Jurkat, Clone E6-1 (cell line): ENCODE measurements around the gene FBXO10.
A peak's percentile ranks its signal among the peaks of the same experiment; 100 is the strongest.

Experiments used
- DNase-seq: peaks from one replicate; pipeline ENCODE4 v3.0.0-alpha.2; 2011; ENCODE audit warnings: low read depth, low spot score
- H3K4me3 ChIP-seq: 2 replicates; pipeline ENCODE4 v1.5.1; 2011; ENCODE audit warnings: mild to moderate bottlenecking, low read length, control low read depth, moderate library complexity

The FBXO10 gene

GRCh38 chr9:37596504-37596903 is 20.3 kb upstream of the FBXO10 start:
- no peak for DNase-seq
- H3K4me3 ChIP-seq, result no peak overlapping the region

DNA sequence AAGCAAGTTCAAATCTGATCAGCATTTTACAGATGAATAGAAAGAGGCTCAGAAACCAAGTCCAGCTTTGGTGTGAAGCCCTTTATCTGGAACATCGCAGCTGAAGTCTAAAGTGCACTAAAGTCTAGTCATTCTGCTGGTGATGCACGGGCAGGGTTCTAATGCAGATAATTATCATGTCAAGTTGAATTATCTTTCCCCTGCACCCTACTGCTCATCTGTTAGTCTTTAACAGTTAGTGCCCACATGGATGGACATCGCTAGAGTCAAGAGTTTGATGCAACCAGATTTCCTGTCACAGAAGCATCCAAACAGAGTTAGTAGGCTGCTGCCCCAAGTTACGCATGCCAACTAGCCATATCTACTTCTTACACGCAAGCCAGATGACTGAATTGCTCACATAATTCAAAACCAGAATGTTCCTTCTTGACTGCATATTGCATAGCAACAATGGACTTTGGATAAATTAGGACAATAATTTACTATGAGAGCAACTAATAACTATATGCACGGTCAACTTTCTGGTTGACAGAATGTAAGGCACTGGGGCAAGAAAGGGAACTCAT is 17.8 kb upstream of the FBXO10 start:
- no peak overlapping the region for H3K4me3 ChIP-seq
- no peak for DNase-seq

GRCh38 chr9:37592108-37592951 is 16.1 kb upstream of the FBXO10 start, which contains the start of gene TOMM5:
Gene TOMM5 (minus strand): TSS chr9:37592597. CDS start chr9:37592532, 65 bp downstream.
- peak; percentile 90 for DNase-seq
- peak within 1 kb of the TSS; percentile 99 for H3K4me3 ChIP-seq

- no peak for DNase-seq
- no peak overlapping the region for H3K4me3 ChIP-seq
Observed at GRCh38 chr9:37587521-37587920, 11.3 kb upstream of the FBXO10 start.

DNA sequence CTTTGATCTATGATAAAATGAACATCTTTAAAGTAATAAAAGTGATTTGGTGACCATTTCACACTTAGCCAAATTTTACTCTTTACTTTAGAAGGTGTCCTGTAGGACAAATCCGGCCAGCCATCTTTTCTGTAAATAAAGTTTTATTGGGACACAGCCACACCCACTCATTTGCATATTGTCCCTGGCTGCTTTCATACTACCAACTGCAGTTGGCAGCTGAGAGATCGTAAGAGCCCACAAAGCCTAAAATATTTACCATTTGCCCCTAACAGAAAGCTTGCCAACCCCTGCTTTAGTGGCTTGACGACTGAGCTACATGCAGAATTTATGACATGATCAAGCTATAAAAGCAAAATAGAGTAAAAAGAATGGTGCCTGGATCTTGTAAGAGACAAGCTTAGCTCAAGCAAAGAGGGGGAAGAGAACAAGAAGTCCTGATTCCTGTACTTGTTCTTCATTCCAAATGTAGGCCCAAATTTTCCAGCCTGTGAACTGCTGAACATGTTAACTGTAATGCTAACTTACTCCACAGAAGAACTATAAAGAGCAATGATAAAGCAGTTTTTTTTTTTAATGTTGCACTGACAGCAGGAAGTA is 7.4 kb upstream of the FBXO10 start:
- DNase-seq, result no peak
- no peak overlapping the region for H3K4me3 ChIP-seq

- peak; percentile 64 for DNase-seq
- H3K4me3 ChIP-seq, result no peak overlapping the region
Observed at GRCh38 chr9:37582548-37583157, 6.5 kb upstream of the FBXO10 start.

- DNase-seq, result no peak
- H3K4me3 ChIP-seq, result no peak overlapping the region
Observed at GRCh38 chr9:37575511-37575914, 667 bp downstream of the FBXO10 start.

- H3K4me3 ChIP-seq, result no peak overlapping the region
- DNase-seq, result no peak
Observed at GRCh38 chr9:37575001-37575400, 1.2 kb downstream of the FBXO10 start.

- no peak overlapping the region for H3K4me3 ChIP-seq
- no peak for DNase-seq
Observed at GRCh38 chr9:37574241-37574721, 1.9 kb downstream of the FBXO10 start.

DNA sequence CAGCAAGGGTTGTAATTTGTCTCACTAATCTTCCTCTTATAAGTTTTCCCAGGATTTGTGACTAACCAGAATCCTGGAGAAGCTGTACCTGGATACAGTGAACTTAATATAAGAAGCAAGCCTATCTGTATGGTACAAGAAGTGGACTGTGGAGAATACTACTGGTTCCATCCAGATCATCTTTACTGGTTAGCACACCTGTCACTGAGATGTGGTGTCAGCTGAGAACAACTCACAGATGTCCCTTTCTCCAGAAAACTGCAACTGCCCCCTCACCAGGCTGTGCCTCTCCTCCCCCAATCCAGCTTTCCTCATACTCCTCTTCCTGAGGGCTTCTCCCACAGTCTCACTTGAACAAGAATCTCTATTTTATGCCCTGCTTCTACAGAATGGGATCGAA is 4.9 kb downstream of the FBXO10 start:
- DNase-seq, result no peak
- no peak overlapping the region for H3K4me3 ChIP-seq

DNA sequence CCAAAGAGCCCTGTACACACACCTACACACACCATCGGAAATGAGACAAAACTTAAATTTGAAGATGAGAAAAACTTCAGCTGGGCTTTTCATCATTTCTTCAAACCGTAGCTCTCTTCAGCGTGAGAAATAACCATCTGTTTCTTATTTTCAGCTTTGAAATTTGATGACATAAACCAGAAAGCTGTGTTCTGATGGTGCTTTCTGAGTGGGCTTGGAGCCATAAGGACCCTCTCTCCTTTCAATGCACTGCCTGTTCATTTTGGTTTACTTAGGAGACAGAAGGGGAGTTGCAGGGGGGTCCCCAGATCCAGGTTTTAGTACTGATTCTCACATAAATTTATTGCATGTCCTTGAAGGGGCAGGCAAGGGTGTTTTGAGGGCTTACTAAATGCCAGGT is 9.5 kb downstream of the FBXO10 start:
- no peak overlapping the region for H3K4me3 ChIP-seq
- no peak for DNase-seq

- DNase-seq, result no peak
- no peak overlapping the region for H3K4me3 ChIP-seq
Observed at GRCh38 chr9:37565661-37566618, 10.2 kb downstream of the FBXO10 start.

- no peak for DNase-seq
- no peak overlapping the region for H3K4me3 ChIP-seq
Observed at GRCh38 chr9:37564916-37565315, 11.3 kb downstream of the FBXO10 start.

DNA sequence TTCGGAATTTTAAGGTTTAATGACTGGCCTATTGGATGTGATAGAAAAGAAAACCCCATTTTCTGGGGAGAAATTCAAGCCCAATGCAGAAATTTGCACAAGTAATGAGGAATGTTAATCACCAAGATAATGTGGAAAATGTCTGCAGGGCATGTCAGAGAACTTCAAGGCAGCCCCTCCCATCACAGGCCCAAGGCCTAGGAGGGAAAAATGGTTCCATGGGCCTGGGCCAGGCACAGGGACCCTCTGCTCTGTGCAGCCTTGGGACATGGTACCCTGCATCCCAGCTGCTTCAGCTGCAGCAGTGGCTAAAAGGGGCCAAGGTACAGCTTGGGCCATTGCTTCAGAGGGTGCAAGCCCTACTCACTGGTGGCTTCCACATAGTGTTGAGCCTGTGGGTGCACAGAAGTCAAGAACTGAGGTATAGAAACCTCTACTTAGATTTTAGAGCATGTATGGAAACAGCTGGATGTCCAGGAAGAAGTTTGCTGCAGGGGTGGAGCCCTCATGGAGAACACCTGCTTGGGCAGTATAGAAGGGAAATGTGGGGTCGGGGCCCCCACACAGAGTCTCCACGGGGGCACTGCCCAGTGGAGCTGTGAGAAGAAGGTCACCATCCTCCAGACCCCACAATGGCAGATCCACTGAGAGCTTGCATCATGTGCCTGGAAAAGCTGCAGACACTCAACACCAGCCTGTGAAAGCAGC is 12.2 kb downstream of the FBXO10 start:
- no peak for DNase-seq
- H3K4me3 ChIP-seq, result no peak overlapping the region

GRCh38 chr9:37562826-37563225 is 13.4 kb downstream of the FBXO10 start:
- no peak for DNase-seq
- H3K4me3 ChIP-seq, result no peak overlapping the region

DNA sequence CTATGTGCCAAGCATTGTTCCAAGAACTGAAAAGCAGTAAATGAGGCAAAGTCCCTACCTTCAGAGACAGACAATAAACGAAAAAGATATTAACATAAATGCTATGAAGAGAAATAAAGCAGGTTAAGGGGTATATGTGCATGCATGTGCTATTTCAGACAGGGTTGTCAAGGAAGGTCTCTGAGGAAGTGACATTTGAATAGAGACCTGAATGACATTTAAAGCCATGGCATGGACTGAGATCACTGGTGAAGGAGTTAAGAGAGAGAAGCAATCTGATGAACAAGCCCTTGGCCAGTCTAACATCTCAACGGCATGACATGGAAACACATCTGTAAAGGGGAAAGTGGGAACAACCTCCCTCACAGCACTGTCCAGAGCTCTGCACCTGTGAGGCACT is 14.5 kb downstream of the FBXO10 start:
- no peak for DNase-seq
- no peak overlapping the region for H3K4me3 ChIP-seq

GRCh38 chr9:37559855-37560592 is 16.2 kb downstream of the FBXO10 start:
- H3K4me3 ChIP-seq, result no peak overlapping the region
- no peak for DNase-seq

- DNase-seq, result no peak
- H3K4me3 ChIP-seq, result no peak overlapping the region
Observed at GRCh38 chr9:37559125-37559524, 17.1 kb downstream of the FBXO10 start.
